ENCODE data around the gene QKI. TPM values are rescaled to one million over a fixed set of nuclear protein-coding genes. Genes with fewer than 3 reads are reported as not detected.

The QKI gene
- total RNA-seq, 1 donor = 212 TPM

DNA sequence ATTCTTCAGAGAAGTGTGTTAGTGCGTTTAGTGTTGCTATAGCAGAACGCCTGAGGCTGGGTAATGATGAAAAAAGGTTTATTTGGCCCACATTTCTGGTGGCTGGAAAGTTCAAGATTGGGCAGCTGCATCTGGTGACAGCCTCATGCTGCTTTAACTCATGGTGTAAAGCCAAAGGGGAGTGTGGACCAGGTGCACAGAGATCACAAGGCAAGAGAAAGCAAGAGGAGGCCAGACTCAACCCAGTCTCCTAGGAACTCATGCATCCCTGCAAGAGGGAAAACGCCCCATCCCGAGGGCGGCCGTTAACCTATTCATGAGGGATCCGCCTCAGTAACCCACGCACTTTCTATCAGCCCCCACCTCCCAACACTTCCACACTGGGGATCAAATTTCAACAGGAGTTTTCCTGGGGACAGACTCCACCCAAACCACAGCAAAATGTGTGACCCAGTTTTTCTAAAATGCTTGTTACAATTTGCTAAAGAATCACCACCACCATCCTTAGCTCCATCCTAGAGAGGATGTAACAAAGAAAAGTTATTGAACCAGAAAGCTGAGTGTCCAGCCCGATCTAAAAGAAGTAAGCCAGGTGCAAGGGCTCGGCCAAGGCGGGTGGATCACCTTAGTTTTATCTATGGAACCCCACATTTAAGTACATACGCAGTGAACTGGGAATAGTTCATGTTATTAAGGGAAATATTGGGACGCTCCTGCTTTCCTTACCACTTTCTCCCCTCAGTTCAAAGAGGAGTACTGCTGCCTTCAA lies 164.8 kb downstream of the QKI start:
- H3K9me3 ChIP-seq (ENCODE audit: low read depth, low read length) = no peaks in the 10 kb centered on the region
- no peak overlapping the region for H3K4me3 ChIP-seq (ENCODE audit: insufficient read depth, low read length)
- no peaks in the 10 kb centered on the region for H3K79me2 ChIP-seq (ENCODE audit: insufficient read depth, low read length)
- DNase-seq (ENCODE audit: insufficient read length, low spot score, missing footprints) = no peak
- peaks cover 3% of the 10 kb centered on the region for H4K20me1 ChIP-seq (ENCODE audit: insufficient read depth, low read length)
- peaks cover 2% of the 10 kb centered on the region for H3K36me3 ChIP-seq (ENCODE audit: insufficient read depth, low read length)
- H2AFZ ChIP-seq (ENCODE audit: low read length) = no peak overlapping the region
- H3K27ac ChIP-seq (ENCODE audit: low read depth, low read length) = no peak overlapping the region
- H3K4me1 ChIP-seq (ENCODE audit: insufficient read depth, low read length) = no peaks in the 10 kb centered on the region
- TF ChIP-seq, protein P1, sequence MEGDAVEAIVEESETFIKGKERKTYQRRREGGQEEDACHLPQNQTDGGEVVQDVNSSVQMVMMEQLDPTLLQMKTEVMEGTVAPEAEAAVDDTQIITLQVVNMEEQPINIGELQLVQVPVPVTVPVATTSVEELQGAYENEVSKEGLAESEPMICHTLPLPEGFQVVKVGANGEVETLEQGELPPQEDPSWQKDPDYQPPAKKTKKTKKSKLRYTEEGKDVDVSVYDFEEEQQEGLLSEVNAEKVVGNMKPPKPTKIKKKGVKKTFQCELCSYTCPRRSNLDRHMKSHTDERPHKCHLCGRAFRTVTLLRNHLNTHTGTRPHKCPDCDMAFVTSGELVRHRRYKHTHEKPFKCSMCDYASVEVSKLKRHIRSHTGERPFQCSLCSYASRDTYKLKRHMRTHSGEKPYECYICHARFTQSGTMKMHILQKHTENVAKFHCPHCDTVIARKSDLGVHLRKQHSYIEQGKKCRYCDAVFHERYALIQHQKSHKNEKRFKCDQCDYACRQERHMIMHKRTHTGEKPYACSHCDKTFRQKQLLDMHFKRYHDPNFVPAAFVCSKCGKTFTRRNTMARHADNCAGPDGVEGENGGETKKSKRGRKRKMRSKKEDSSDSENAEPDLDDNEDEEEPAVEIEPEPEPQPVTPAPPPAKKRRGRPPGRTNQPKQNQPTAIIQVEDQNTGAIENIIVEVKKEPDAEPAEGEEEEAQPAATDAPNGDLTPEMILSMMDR (IDR thresholded peaks at IDR 0.05; ENCODE audit: extremely low read depth, low read depth, low read length) = no peak
- no peaks in the 10 kb centered on the region for H3K27me3 ChIP-seq (ENCODE audit: insufficient read depth, low read length)
- H3K4me2 ChIP-seq (ENCODE audit: insufficient read depth, low read length) = no peak overlapping the region

DNA sequence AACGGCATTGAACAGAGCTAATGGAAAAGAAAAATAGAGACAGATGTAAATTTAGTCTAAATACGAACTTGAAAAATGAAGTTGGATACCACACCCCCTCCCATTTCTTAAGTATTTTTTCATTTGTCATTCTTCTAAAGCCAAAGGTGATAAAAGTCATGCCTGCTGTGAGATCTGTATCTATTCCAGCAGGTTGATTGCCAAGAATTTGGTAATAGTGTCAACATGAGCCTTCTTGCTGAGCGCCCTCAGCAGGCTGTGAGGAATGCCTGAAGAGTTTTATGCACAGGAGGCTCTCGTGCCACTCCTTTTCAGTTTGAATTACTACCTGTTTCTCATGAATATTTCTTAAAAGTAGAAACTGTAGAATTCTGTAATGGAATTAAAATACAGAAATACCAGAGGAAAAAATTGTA lies 165.4 kb downstream of the QKI start:
- Histone ChIP-seq H3K79me2 (ENCODE audit: insufficient read depth, low read length) (no peaks in the 10 kb centered on the region), H4K20me1 (ENCODE audit: insufficient read depth, low read length) (peaks cover 3% of the 10 kb centered on the region), H2AFZ (ENCODE audit: low read length) (no peak overlapping the region), H3K27ac (ENCODE audit: low read depth, low read length) (no peak overlapping the region), H3K4me1 (ENCODE audit: insufficient read depth, low read length) (no peaks in the 10 kb centered on the region), H3K4me2 (ENCODE audit: insufficient read depth, low read length) (no peak overlapping the region), H3K36me3 (ENCODE audit: insufficient read depth, low read length) (no peaks in the 10 kb centered on the region), H3K9me3 (ENCODE audit: low read depth, low read length) (no peaks in the 10 kb centered on the region), H3K27me3 (ENCODE audit: insufficient read depth, low read length) (no peaks in the 10 kb centered on the region), H3K4me3 (ENCODE audit: insufficient read depth, low read length) (no peak overlapping the region)
- TF ChIP-seq, protein P1 (IDR thresholded peaks at IDR 0.05; ENCODE audit: extremely low read depth, low read depth, low read length) = peak; percentile 24
- peak; percentile 31 for DNase-seq (ENCODE audit: insufficient read length, low spot score, missing footprints)

DNA sequence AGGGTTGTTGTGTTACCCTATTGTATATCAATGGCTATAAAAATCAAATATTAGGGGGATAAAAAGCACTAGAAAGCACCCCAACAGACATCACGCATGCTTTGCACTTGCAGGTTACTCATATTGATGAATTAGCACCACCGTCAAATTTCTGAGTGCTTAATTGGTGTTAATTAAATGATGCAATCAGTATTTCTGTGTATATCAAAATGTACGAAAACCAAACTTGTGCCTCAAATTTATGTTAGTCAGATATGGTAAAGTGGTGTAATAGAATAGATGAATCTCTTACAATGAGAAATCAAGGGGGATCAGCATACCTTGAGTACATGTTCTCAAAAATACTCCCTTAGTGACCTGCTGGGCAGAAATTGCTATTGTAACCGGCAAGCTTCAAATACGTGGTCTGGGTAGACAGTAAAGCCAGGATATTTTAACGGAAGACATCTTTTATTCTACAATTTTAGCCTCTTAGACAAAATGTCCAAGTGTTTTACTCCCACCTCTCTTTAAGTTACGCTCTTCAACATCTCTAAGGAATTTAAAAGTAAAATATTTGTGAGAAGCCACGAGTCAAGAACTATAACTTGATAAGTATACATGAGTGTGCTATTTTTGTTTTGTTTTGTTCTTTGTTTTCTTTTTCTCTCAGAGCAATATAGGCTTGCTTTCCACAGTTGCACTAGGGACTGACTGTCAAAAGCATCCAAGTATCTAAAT lies 166.0 kb downstream of the QKI start:
- Histone ChIP-seq H3K4me1 (ENCODE audit: insufficient read depth, low read length) (no peaks in the 10 kb centered on the region), H3K79me2 (ENCODE audit: insufficient read depth, low read length) (no peaks in the 10 kb centered on the region), H3K27ac (ENCODE audit: low read depth, low read length) (no peak overlapping the region), H4K20me1 (ENCODE audit: insufficient read depth, low read length) (peaks cover 3% of the 10 kb centered on the region), H3K27me3 (ENCODE audit: insufficient read depth, low read length) (no peaks in the 10 kb centered on the region), H3K4me2 (ENCODE audit: insufficient read depth, low read length) (no peak overlapping the region), H3K36me3 (ENCODE audit: insufficient read depth, low read length) (no peaks in the 10 kb centered on the region), H3K9me3 (ENCODE audit: low read depth, low read length) (no peaks in the 10 kb centered on the region), H2AFZ (ENCODE audit: low read length) (no peak overlapping the region), H3K4me3 (ENCODE audit: insufficient read depth, low read length) (no peak overlapping the region)
- TF ChIP-seq, protein P1 (IDR thresholded peaks at IDR 0.05; ENCODE audit: extremely low read depth, low read depth, low read length) = no peak
- no peak for DNase-seq (ENCODE audit: insufficient read length, low spot score, missing footprints)

DNA sequence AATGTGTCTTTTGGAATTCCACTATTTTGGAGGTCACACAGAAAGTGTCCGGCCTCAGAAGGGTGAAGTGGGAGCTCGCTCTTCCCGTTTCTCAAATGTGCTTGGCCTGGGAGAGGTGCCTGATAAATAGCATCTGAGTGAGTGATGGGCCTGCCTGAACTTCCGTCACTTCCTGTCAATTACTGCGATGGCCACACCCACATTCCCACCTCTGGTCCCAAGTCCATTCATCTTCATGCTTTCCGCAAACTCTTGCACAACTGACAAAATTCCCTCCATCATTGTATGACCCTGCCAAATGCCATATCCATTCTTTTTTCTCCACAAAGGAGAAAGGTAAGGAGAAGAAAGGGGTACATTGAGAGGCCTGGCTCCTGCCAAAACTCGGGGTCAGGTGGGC lies 169.0 kb downstream of the QKI start:
- Histone ChIP-seq H3K4me2 (ENCODE audit: insufficient read depth, low read length) (no peak overlapping the region), H3K4me1 (ENCODE audit: insufficient read depth, low read length) (peaks cover 7% of the 10 kb centered on the region), H3K27me3 (ENCODE audit: insufficient read depth, low read length) (no peaks in the 10 kb centered on the region), H3K36me3 (ENCODE audit: insufficient read depth, low read length) (no peaks in the 10 kb centered on the region), H3K9me3 (ENCODE audit: low read depth, low read length) (no peaks in the 10 kb centered on the region), H3K4me3 (ENCODE audit: insufficient read depth, low read length) (no peak overlapping the region), H3K27ac (ENCODE audit: low read depth, low read length) (no peak overlapping the region), H2AFZ (ENCODE audit: low read length) (no peak overlapping the region), H3K79me2 (ENCODE audit: insufficient read depth, low read length) (no peaks in the 10 kb centered on the region), H4K20me1 (ENCODE audit: insufficient read depth, low read length) (peaks cover 3% of the 10 kb centered on the region)
- TF ChIP-seq, protein P1 (IDR thresholded peaks at IDR 0.05; ENCODE audit: extremely low read depth, low read depth, low read length) = no peak
- no peak for DNase-seq (ENCODE audit: insufficient read length, low spot score, missing footprints)
